HepG2 (cell line): ENCODE measurements around the gene GAGE10. TPM values are rescaled to one million over a fixed set of nuclear protein-coding genes. Genes with fewer than 3 reads are reported as not detected.

Experiments used
- ATAC-seq: fragments of 200-7000 bp; cut with Tn5 transposase; 3 replicates; pipeline ENCODE4 v1.9.1; 2020; ENCODE audit warnings: mild to moderate bottlenecking, moderate library complexity
- BruUV-seq: library from RNA; stranded (reverse); fragments of 400-500 nt; replicated peaks from 2 replicates; lab custom pipeline; 2021; lab: Mats Ljungman, UMichigan
- CTCF ChIA-PET: fragments of 300-600 bp; formaldehyde crosslinking; extraction: SDS; loops from one replicate; lab custom pipeline; 2021; ENCODE audit warnings: low total read pairs, inconsistent platforms, low intra/inter-chr PET ratio; lab: Yijun Ruan, JAX
- POLR2A ChIA-PET: fragments of 350-600 bp; sonication (Branson Sonifier 250); formaldehyde crosslinking; loops from one replicate; lab custom pipeline; 2020; ENCODE audit warnings: antibody characterized with exemption, inconsistent platforms; lab: Yijun Ruan, JAX
- DNase-seq: peaks from one replicate; pipeline ENCODE4 v3.0.0-alpha.2; 2015; ENCODE audit warnings: low spot score
- FAIRE-seq: peaks from 3 replicates; lab custom pipeline; 2011; peaks lifted over from hg19 to GRCh38; lab: Jason Lieb, UNC
- H2AFZ ChIP-seq: one replicate; pipeline ENCODE4 v1.6.1; 2011; ENCODE audit warnings: low read length, inconsistent platforms
- H3K27ac ChIP-seq: fragments of 300-600 bp; 3 replicates; pipeline ENCODE4 v1.8.0; 2011; ENCODE audit warnings: mixed run types, mild to moderate bottlenecking, mixed read lengths, low read length, inconsistent platforms; ENCODE audit not compliant: insufficient read depth; ENCODE audit errors: extremely low read length
- H3K27me3 ChIP-seq, 2 experiments: fragments of 200-600 bp in 1 of 2; 2 replicates in 1 of 2; 3 replicates in 1 of 2; pipeline versions ENCODE4 v1.6.0 to v1.8.0; 2011; ENCODE audit warnings: low read length in 2 of 2, mild to moderate bottlenecking in 2 of 2, moderate library complexity in 2 of 2, inconsistent platforms in 1 of 2; ENCODE audit not compliant: insufficient read depth in 2 of 2, control insufficient read depth in 1 of 2
- H3K36me3 ChIP-seq, 2 experiments: fragments of 200-600 bp in 1 of 2; replicated peaks in 1 of 2; 2 replicates in 1 of 2; 3 replicates in 1 of 2; pipeline versions ENCODE4 v1.5.1 to v1.8.0; 2011; ENCODE audit warnings: low read length in 2 of 2, inconsistent platforms in 1 of 2; ENCODE audit not compliant: insufficient read depth in 2 of 2, control insufficient read depth in 1 of 2
- H3K4me1 ChIP-seq: 2 replicates; pipeline ENCODE4 v1.5.1; 2012; ENCODE audit warnings: low read length, inconsistent platforms; ENCODE audit not compliant: insufficient read depth
- H3K4me2 ChIP-seq: 2 replicates; pipeline ENCODE4 v1.6.0; 2011; ENCODE audit warnings: low read depth, low read length, inconsistent platforms
- H3K4me3 ChIP-seq, 3 experiments: fragments of 200-600 bp in 1 of 3; sonication (generic), shearing (Covaris generic) in 1 of 3; replicated peaks in 1 of 3; 2 replicates each; pipeline ENCODE4 v1.5.1; 2011 to 2016; ENCODE audit warnings: low read length in 3 of 3, inconsistent platforms in 2 of 3, low read depth in 2 of 3, mild to moderate bottlenecking in 2 of 3, control low read depth in 1 of 3, mixed read lengths in 1 of 3; ENCODE audit not compliant: insufficient read depth in 1 of 3
- H3K79me2 ChIP-seq: one replicate; pipeline ENCODE4 v1.6.1; 2011; ENCODE audit warnings: low read length, inconsistent platforms; ENCODE audit not compliant: insufficient read depth
- H3K9ac ChIP-seq: 2 replicates; pipeline ENCODE4 v1.6.0; 2011; ENCODE audit warnings: mild to moderate bottlenecking, low read depth, low read length, inconsistent platforms; ENCODE audit not compliant: insufficient read depth
- H3K9me3 ChIP-seq: 2 replicates; pipeline ENCODE4 v1.5.1; 2012; ENCODE audit warnings: mild to moderate bottlenecking, low read length
- H4K20me1 ChIP-seq: 2 replicates; pipeline ENCODE4 v1.6.0; 2011; ENCODE audit warnings: inconsistent platforms, mild to moderate bottlenecking, low read length, moderate library complexity; ENCODE audit not compliant: insufficient read depth
- BRD4 ChIP-seq: sonication (generic); formaldehyde crosslinking; IDR thresholded peaks from 2 replicates; pipeline ENCODE4 v1.4.0; 2020; ENCODE audit warnings: missing genetic modification reagents
- KAT8 ChIP-seq: IDR thresholded peaks from 2 replicates; pipeline ENCODE4 v1.6.1; 2016; ENCODE audit warnings: missing genetic modification reagents, missing compliant biosample characterization
- NFKBIZ ChIP-seq: IDR thresholded peaks from 2 replicates; pipeline ENCODE4 v1.6.1; 2018; ENCODE audit warnings: missing genetic modification reagents, missing compliant biosample characterization
- SYNCRIP ChIP-seq: fragments of 200-400 bp; formaldehyde crosslinking; IDR thresholded peaks from 2 replicates; pipeline ENCODE4 v1.6.1; 2018; ENCODE audit warnings: mild to moderate bottlenecking, low read depth, low read length; ENCODE audit not compliant: insufficient read depth
- ZNF552 ChIP-seq: sonication (generic); formaldehyde crosslinking; IDR thresholded peaks from 2 replicates; pipeline ENCODE4 v1.9.0; 2022; ENCODE audit warnings: missing genetic modification reagents, mild to moderate bottlenecking, borderline replicate concordance
- ZNF674 ChIP-seq: sonication (generic); formaldehyde crosslinking; IDR thresholded peaks from 2 replicates; pipeline ENCODE4 v1.5.0; 2020; ENCODE audit warnings: low read depth, mild to moderate bottlenecking, missing genetic modification reagents
- ZNF75D ChIP-seq: sonication (generic); formaldehyde crosslinking; IDR thresholded peaks from 2 replicates; pipeline ENCODE4 v1.8.1; 2023; ENCODE audit warnings: missing genetic modification reagents, mild to moderate bottlenecking, borderline replicate concordance
- ZNF792 ChIP-seq: IDR thresholded peaks from 2 replicates; pipeline ENCODE4 v1.6.1; 2016
- ZNF878 ChIP-seq: sonication (generic); formaldehyde crosslinking; IDR thresholded peaks from 2 replicates; pipeline ENCODE4 v1.8.1; 2023; ENCODE audit warnings: mild to moderate bottlenecking, missing genetic modification reagents, moderate library complexity
- WGBS: methylation state at CpG from one replicate; pipeline ENCODE4 v1.1.6; 2017; ENCODE audit warnings: low lambda C conversion rate; 5-methylcytosine and 5-hydroxymethylcytosine counted together
- in situ Hi-C: cut with HindIII; loops from 2 replicates; pipeline ENCODE4 v1.10.0; 2017; ENCODE audit warnings: low pct_unique_long_range_greater_than_20kb; ENCODE audit not compliant: extremely low pct_ligation_motif_present
- intact Hi-C: fragments of 100-400 bp; cut with micrococcal nuclease; formaldehyde crosslinking; loops from one replicate; pipeline ENCODE4 v1.10.0; 2022; ENCODE audit not compliant: unreplicated experiment
- polyA plus RNA-seq, 8 experiments: library from polyadenylated mRNA; depleted of rRNA in 3 of 8; stranded (reverse) in 7 of 8; unstranded in 1 of 8; fragments of >200 nt; fragmentation: Illumina TruSeq in 4 of 8; extraction: Trizol in 4 of 8; gene quantifications; 2 replicates each; pipeline versions ENCODE4 v1.2.1 to v1.2.3, GENCODE V29; 2011 to 2016; ENCODE audit warnings: low read depth in 4 of 8, missing spikeins in 1 of 8, mixed read lengths in 1 of 8; ENCODE audit not compliant: insufficient read depth in 1 of 8
- total RNA-seq, 5 experiments: library from RNA; depleted of rRNA; stranded (reverse); fragments of >200 nt; fragmentation: Illumina TruSeq; extraction: Trizol; gene quantifications; 2 replicates each; pipeline ENCODE4 v1.2.3, GENCODE V29; 2016; ENCODE audit warnings: low read depth in 1 of 5
- TF ChIP-seq, protein P1 (sequence below): sonication (generic); formaldehyde crosslinking; IDR thresholded peaks from 2 replicates; pipeline ENCODE4 v1.4.0; 2020; ENCODE audit warnings: missing genetic modification reagents

Gene GAGE10
- total and polyA plus RNA-seq, 2 of the 13 experiments (the other 11 are each of a cell fraction or from before 2014, with no cell fraction given) = not detected

- Histone ChIP-seq H3K9me3 (no peaks in the 10 kb centered on the region), H4K20me1 (no peaks in the 10 kb centered on the region), H3K27me3 (no peaks in the 10 kb centered on the region; a peak in 1 of 5 replicates), H3K79me2 (no peaks in the 10 kb centered on the region), H3K4me2 (0 out of 2 replicates have a peak overlapping the region, but pooled peaks have one; percentile 23), H3K27ac (no peak overlapping the region), H3K9ac (no peak overlapping the region), H2AFZ (no peak overlapping the region), H3K4me1 (peaks cover 26% of the 10 kb centered on the region), H3K36me3 (no peaks in the 10 kb centered on the region), H3K4me3 (no peak overlapping the region)
- intact Hi-C loops = no loop called here
- in situ Hi-C loops = no loop called here
- BruUV-seq = no TSS peak
- ChIA-PET POLR2A (interaction anchor here (0.7 kb wide), 1 partner anchor 689 kb away, joined by 6 read pairs; no protein-coding TSS in a partner anchor), CTCF (no interaction called here)
- FAIRE-seq (no peak), ATAC-seq (no peak), DNase-seq (no peak)
- WGBS = 41% methylated on average over 8 of the region's 10 CpGs
- no peak for TF ChIP-seq ZNF878 (CRISPR knock-in tag)
- no peak for TF ChIP-seq KAT8 (CRISPR knock-in tag)
- TF ChIP-seq NFKBIZ (CRISPR knock-in tag) = no peak
- no peak for TF ChIP-seq BRD4
- TF ChIP-seq SYNCRIP = no peak
- TF ChIP-seq, protein P1, sequence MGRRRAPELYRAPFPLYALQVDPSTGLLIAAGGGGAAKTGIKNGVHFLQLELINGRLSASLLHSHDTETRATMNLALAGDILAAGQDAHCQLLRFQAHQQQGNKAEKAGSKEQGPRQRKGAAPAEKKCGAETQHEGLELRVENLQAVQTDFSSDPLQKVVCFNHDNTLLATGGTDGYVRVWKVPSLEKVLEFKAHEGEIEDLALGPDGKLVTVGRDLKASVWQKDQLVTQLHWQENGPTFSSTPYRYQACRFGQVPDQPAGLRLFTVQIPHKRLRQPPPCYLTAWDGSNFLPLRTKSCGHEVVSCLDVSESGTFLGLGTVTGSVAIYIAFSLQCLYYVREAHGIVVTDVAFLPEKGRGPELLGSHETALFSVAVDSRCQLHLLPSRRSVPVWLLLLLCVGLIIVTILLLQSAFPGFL (CRISPR knock-in tag) = no peak
- TF ChIP-seq ZNF792 (CRISPR knock-in tag) = no peak
- TF ChIP-seq ZNF552 (CRISPR knock-in tag) = no peak
- TF ChIP-seq ZNF75D (CRISPR knock-in tag) = no peak
- TF ChIP-seq ZNF674 = no peak
These were observed 39.8 kb upstream of the GAGE10 start for GRCh38 chrX:49263631-49264030.
